Erythroblast (primary cell): ENCODE results near the gene UNC45A.

Experiments used
- GATA1 ChIP-seq: IDR thresholded peaks from 2 replicates; pipeline ENCODE4 v1.6.1; 2011; ENCODE audit warnings: low read depth, mild to moderate bottlenecking, control low read depth, low read length, moderate library complexity
- POLR2A ChIP-seq: IDR thresholded peaks from 2 replicates; pipeline ENCODE4 v1.6.1; 2011; ENCODE audit warnings: mild to moderate bottlenecking, low read length

DNA sequence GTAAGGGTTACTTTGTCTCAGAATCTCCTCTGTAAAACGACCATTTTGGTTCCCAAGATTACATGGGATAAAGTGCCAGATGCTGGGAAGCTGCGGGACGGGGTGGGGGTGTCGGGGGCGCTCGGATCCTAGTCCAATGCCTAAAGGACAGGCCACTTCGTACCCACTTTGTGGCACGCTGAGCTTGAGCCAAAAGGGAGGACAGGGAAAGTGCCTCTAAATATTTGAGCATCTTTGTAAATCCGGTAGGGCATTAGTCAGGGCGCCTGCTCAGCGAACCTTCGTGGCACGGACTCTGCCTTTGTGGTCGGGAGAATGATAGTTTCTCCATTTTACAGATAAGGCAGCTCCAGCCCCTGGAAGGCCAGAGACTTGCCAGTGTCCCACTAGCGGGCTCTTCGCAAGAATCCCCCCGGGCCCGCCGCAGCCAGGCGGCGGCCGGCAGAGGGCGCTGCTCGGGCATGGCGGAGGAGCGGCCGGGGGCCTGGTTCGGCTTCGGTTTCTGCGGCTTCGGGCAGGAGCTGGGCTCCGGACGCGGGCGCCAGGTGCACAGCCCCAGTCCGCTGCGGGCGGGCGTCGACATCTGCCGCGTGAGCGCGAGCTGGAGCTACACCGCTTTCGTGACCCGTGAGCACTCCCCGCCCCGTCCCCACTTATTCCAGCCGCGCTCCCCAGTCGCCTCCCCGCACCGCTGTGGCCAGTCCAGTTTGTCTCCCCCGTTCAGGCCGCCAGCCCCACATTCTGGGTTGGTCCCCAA is 21.4 kb downstream of the UNC45A start:
- TF ChIP-seq POLR2A (no peak), GATA1 (no peak)
